Ishikawa (cell line): ENCODE data around the gene REC114.

Experiments
- EGR1 ChIP-seq: IDR thresholded peaks from 2 replicates; pipeline ENCODE4 v1.6.1; 2012
- EP300 ChIP-seq: IDR thresholded peaks from 2 replicates; pipeline ENCODE4 v1.6.1; 2012; ENCODE audit warnings: borderline replicate concordance
- FOXM1 ChIP-seq: IDR thresholded peaks from 2 replicates; pipeline ENCODE4 v1.6.1; 2012; ENCODE audit warnings: low read depth, borderline replicate concordance
- MAX ChIP-seq: IDR thresholded peaks from 2 replicates; pipeline ENCODE4 v1.6.1; 2012
- REST ChIP-seq: IDR thresholded peaks from 2 replicates; pipeline ENCODE4 v1.6.1; 2012; ENCODE audit warnings: low read depth, mild to moderate bottlenecking
- TAF1 ChIP-seq: IDR thresholded peaks from 2 replicates; pipeline ENCODE4 v1.6.1; 2012; ENCODE audit warnings: low read depth, mild to moderate bottlenecking
- USF1 ChIP-seq: IDR thresholded peaks from 2 replicates; pipeline ENCODE4 v1.6.1; 2012
- ZBTB7A ChIP-seq: IDR thresholded peaks from 2 replicates; pipeline ENCODE4 v1.6.1; 2012; ENCODE audit warnings: low read depth

GRCh38 chr15:73437543-73438109 lies 5.3 kb upstream of the REC114 start:
- TF ChIP-seq TAF1 (no peak), MAX (no peak), FOXM1 (no peak), ZBTB7A (no peak), USF1 (no peak), EP300 (no peak), EGR1 (no peak), REST (no peak)
